GM12878 (cell line): ENCODE results near the gene SPTBN1. TPM values are rescaled to one million over a fixed set of nuclear protein-coding genes. Genes with fewer than 3 reads are reported as not detected.
A peak's percentile ranks its signal among the peaks of the same experiment; 100 is the strongest.

Experiments used
- CEBPB ChIP-seq, 2 experiments: fragments of 150-350 bp in 1 of 2; IDR thresholded peaks; 2 replicates each; pipeline ENCODE4 v1.6.1; 2012 to 2014; ENCODE audit warnings: low read depth in 2 of 2, low read length in 2 of 2, borderline replicate concordance in 1 of 2, inconsistent platforms in 1 of 2
- CHD1 ChIP-seq: IDR thresholded peaks from 2 replicates; pipeline ENCODE4 v1.6.1; 2012; ENCODE audit warnings: low read depth, low read length, improper control_type of control experiment
- CUX1 ChIP-seq: IDR thresholded peaks from 2 replicates; pipeline ENCODE4 v1.6.1; 2012; ENCODE audit warnings: improper control_type of control experiment, low read depth, low read length; ENCODE audit not compliant: insufficient replicate concordance
- EGR1 ChIP-seq, 2 experiments: IDR thresholded peaks; 1 replicate in 1 of 2; 2 replicates in 1 of 2; pipeline ENCODE4 v1.6.1; 2011 to 2012; ENCODE audit warnings: low read depth in 2 of 2, low read length in 2 of 2, borderline replicate concordance in 1 of 2, mild to moderate bottlenecking in 1 of 2, moderate library complexity in 1 of 2
- ESRRA ChIP-seq: IDR thresholded peaks from 2 replicates; pipeline ENCODE4 v1.6.1; 2012; ENCODE audit warnings: mild to moderate bottlenecking, low read length, improper control_type of control experiment
- FOXK2 ChIP-seq: fragments of 450-650 bp; IDR thresholded peaks from 2 replicates; pipeline ENCODE4 v1.6.1; 2017; ENCODE audit warnings: mild to moderate bottlenecking, moderate library complexity
- HDAC2 ChIP-seq: fragments of 200-600 bp; sonication (generic); IDR thresholded peaks from 2 replicates; pipeline ENCODE4 v1.6.1; 2017
- LARP7 ChIP-seq: fragments of 450-650 bp; IDR thresholded peaks from 2 replicates; pipeline ENCODE4 v1.6.1; 2017; ENCODE audit warnings: mild to moderate bottlenecking
- NKRF ChIP-seq: fragments of 450-650 bp; conservative IDR thresholded peaks from 2 replicates; pipeline ENCODE4 v1.6.1; 2017; ENCODE audit warnings: mild to moderate bottlenecking, moderate library complexity
- POLR2AphosphoS5 ChIP-seq: IDR thresholded peaks from 2 replicates; pipeline ENCODE4 v1.6.1; 2011; ENCODE audit warnings: mild to moderate bottlenecking, low read length, inconsistent platforms
- POU2F2 ChIP-seq: IDR thresholded peaks from 3 replicates; pipeline ENCODE4 v1.6.1; 2011; ENCODE audit warnings: low read depth, mild to moderate bottlenecking, low read length, borderline replicate concordance
- RBBP5 ChIP-seq: fragments of 200-600 bp; sonication (generic); conservative IDR thresholded peaks from 2 replicates; pipeline ENCODE4 v1.6.1; 2016
- RCOR1 ChIP-seq: conservative IDR thresholded peaks from 2 replicates; pipeline ENCODE4 v1.6.1; 2012; ENCODE audit warnings: low read depth, low read length, improper control_type of control experiment
- TARDBP ChIP-seq: IDR thresholded peaks from 2 replicates; pipeline ENCODE4 v1.6.1; 2016; ENCODE audit warnings: borderline replicate concordance
- TBL1XR1 ChIP-seq: IDR thresholded peaks from 2 replicates; pipeline ENCODE4 v1.6.1; 2012; ENCODE audit warnings: low read depth, low read length, improper control_type of control experiment
- ZBED1 ChIP-seq: IDR thresholded peaks from 2 replicates; pipeline ENCODE4 v1.6.1; 2016; ENCODE audit warnings: borderline replicate concordance
- polyA plus RNA-seq, 11 experiments: library from polyadenylated mRNA; depleted of rRNA in 4 of 11; unstranded in 6 of 11; stranded (reverse) in 5 of 11; fragments of >200 nt; fragmentation: Nextera tagmentation in 4 of 11; fragmentation: Illumina TruSeq in 1 of 11; extraction: Ambion mirVana in 4 of 11; extraction: Trizol in 1 of 11; gene quantifications; 1 replicate in 1 of 11; 2 replicates in 10 of 11; pipeline versions ENCODE4 v1.2.1 to v1.2.3, GENCODE V29; 2011 to 2016; ENCODE audit warnings: inconsistent platforms in 2 of 11, missing spikeins in 2 of 11, low read depth in 1 of 11
- total RNA-seq, 4 experiments: library from RNA; depleted of rRNA in 3 of 4; stranded (reverse); fragments of >200 nt in 3 of 4; fragmentation: Illumina TruSeq in 1 of 4; extraction: Trizol in 1 of 4; gene quantifications; 2 replicates each; pipeline versions ENCODE4 v1.2.1 to v1.2.3, GENCODE V29; 2013 to 2021
- TF ChIP-seq, protein P1 (sequence below): fragments of 450-650 bp; IDR thresholded peaks from 2 replicates; pipeline ENCODE4 v1.6.1; 2016; ENCODE audit warnings: mild to moderate bottlenecking
- TF ChIP-seq, protein P2 (sequence below): IDR thresholded peaks from 2 replicates; pipeline ENCODE4 v1.6.1; 2011; ENCODE audit warnings: mild to moderate bottlenecking, low read depth, low read length, moderate library complexity; ENCODE audit not compliant: insufficient replicate concordance
- TF ChIP-seq, protein P3 (sequence below): IDR thresholded peaks from 2 replicates; pipeline ENCODE4 v1.6.1; 2012; ENCODE audit warnings: low read depth, low read length, improper control_type of control experiment

Gene SPTBN1
- total and polyA plus RNA-seq, 10 of the 15 experiments (the other 5 are each of a cell fraction or from before 2014, with no cell fraction given) = 20.6 to 154 (median 76.7) TPM

DNA sequence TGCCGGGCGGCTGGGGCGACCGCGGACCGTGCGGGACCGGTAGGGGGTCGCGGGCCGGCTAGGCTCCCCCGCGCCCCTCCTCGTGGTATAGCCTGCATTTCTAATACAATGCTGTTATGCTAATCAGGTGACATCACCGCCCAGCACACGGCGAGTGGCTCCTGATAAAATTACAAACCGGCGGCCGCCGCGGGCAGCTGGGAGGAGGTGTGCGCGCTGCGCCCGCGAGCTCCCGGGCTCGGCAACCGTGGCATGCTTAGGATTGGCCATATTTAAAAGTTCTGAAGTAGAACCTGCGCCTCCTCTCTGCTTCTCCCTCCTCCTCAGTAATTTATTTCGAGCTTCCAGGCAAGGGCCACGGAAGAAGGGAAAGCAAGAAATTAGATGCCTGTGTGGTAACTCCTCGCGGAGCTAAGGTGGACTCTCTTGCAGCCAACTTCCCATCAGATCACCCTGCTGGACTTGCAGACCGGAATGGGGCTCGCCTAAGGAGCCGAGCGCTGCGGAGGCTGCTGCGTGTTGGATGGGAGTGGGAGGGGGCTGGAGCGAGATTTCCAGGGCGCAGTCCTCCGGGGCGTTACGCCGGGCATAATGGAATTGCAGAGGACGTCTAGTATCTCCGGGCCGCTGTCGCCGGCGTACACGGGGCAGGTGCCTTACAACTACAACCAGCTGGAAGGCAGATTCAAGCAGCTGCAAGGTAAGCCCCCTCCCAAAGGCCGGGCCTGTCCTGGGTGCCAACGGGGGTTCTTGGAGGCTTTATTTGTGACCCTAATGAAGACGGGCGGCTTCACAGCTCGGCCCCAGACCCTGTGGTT lies 102.3 kb downstream of the SPTBN1 start (continued):
- TF ChIP-seq POU2F2 (0 out of 3 replicates have a peak, but pooled peaks have one; percentile 34), FOXK2 (no peak), CHD1 (peak; percentile 84; the same call in 1 of the 2 replicates), TARDBP (no peak), RCOR1 (no peak), ESRRA (no peak), EGR1 (IDR thresholded peaks at IDR 0.05; ENCODE audit: borderline replicate concordance in 1 of 2, low read depth in 2 of 2, low read length in 2 of 2) (no peak), POLR2AphosphoS5 (peak; percentile 64; the same call in 1 of the 2 replicates), NKRF (peak; percentile 84), HDAC2 (no peak), CEBPB (IDR thresholded peaks at IDR 0.05; ENCODE audit: borderline replicate concordance in 1 of 2, low read depth in 2 of 2, low read length in 2 of 2) (no peak), LARP7 (no peak; the same call in 1 of the 2 replicates), RBBP5 (no peak), CUX1 (no peak), ZBED1 (no peak), TBL1XR1 (no peak)
- TF ChIP-seq, protein P1, sequence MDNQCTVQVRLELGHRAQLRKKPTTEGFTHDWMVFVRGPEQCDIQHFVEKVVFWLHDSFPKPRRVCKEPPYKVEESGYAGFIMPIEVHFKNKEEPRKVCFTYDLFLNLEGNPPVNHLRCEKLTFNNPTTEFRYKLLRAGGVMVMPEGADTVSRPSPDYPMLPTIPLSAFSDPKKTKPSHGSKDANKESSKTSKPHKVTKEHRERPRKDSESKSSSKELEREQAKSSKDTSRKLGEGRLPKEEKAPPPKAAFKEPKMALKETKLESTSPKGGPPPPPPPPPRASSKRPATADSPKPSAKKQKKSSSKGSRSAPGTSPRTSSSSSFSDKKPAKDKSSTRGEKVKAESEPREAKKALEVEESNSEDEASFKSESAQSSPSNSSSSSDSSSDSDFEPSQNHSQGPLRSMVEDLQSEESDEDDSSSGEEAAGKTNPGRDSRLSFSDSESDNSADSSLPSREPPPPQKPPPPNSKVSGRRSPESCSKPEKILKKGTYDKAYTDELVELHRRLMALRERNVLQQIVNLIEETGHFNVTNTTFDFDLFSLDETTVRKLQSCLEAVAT = peak; percentile 84
- TF ChIP-seq, protein P2, sequence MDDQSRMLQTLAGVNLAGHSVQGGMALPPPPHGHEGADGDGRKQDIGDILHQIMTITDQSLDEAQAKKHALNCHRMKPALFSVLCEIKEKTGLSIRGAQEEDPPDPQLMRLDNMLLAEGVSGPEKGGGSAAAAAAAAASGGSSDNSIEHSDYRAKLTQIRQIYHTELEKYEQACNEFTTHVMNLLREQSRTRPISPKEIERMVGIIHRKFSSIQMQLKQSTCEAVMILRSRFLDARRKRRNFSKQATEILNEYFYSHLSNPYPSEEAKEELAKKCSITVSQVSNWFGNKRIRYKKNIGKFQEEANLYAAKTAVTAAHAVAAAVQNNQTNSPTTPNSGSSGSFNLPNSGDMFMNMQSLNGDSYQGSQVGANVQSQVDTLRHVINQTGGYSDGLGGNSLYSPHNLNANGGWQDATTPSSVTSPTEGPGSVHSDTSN = no peak
- TF ChIP-seq, protein P3, sequence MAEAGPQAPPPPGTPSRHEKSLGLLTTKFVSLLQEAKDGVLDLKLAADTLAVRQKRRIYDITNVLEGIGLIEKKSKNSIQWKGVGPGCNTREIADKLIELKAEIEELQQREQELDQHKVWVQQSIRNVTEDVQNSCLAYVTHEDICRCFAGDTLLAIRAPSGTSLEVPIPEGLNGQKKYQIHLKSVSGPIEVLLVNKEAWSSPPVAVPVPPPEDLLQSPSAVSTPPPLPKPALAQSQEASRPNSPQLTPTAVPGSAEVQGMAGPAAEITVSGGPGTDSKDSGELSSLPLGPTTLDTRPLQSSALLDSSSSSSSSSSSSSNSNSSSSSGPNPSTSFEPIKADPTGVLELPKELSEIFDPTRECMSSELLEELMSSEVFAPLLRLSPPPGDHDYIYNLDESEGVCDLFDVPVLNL = peak; percentile 45; the same call in 1 of the 2 replicates
